ENCODE measurements around the gene TSPAN17. TPM values are rescaled to one million over a fixed set of nuclear protein-coding genes. Genes with fewer than 3 reads are reported as not detected.

TSPAN17 gene
- total RNA-seq, 1 donor from 2014 or later = 33.8 TPM

DNA sequence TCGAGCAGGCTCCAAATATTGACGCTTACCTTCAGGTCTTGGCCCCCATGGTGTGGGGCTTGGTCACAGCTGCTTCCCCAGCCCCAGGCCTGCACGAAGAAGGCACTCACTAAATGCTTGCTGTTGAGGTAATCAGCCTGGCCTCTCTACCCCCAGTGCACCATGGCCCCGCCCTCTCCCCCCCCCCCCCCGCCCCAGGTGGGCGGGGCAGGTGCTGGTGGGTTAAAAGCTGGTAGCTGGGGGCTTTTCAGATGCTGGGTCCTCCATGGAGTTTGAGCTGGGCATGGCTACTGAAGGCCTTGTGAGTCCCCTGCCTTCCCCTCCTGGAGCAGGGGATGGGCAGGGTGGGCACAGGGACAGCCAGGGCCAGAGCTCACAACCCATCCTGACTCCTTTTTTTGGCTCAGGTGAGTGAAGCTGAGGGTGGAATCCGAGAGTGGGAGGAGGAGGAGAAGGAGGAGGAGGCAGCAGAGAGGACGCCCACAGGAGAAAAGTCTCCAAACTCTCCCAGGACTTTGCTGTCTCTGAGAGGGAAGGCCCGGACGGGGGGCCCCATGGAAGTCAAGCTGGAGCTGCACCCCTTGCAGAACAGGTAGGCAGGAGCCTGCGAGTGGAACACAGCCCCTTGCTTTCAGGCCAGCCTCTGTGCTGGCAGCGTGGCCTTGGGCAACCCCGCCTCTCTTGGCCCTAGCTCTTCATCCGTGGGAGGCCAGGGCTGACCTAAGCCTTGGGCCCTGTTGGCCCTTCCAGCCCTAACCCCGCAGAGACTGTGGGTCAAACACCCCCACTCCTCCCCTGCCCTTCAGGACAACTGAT, 4.4 kb upstream of the TSPAN17 start:
- no peak for DNase-seq (ENCODE audit: low spot score)

DNA sequence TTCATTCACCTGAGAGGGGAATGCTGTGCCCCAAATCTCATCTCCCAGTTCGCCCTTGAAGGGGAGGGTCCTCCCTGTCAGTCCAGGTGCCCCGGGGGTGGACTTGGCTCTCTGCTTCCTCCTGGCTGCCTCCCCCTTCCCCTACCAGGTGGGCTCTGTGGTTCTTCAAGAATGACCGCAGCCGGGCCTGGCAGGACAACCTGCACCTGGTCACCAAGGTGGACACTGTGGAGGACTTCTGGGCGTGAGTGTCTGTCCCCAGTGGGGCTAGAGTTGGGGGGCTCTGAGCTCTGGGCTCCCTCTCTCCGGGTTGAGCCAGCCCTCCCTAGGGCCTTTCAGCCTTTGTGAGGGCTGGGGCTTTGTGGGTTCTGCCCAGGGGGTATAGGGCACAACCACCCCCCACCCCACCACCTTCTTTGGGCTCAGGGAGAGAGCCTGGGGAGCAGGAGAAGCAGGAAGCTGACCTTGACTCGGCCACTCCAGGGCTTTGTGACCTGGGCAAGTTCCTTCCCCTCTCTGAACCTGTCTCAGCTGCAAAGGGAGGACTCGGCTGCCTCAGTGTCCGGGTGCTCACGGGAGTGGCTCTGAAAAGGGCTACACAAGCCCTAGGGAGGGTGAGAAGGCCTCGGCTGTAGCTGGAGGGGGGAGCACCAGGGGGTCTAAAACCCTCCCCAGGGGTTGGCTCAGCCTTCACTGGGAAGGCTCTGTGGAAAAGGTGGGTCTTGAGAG, 3.6 kb upstream of the TSPAN17 start:
- DNase-seq (ENCODE audit: low spot score) = no peak

DNA sequence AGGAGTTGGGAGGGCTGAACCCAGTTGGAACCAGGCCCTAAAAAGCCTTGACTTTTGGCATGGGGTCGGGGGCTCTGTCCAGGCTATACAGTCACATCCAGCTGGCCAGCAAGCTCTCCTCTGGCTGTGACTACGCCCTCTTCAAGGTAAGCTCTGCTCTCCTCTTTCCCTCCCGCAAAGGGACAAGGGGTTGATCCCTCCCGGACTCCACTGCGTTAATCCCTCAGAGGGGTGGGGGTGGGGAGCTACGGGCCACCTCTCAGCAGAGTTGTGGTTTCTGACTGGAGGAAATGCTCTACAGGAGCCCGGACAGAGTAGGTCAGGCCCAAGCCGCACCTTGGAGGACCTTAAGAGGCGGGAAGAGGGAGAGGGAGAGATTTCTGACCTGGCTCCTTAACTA, 3.0 kb upstream of the TSPAN17 start:
- no peak for DNase-seq (ENCODE audit: low spot score)

DNA sequence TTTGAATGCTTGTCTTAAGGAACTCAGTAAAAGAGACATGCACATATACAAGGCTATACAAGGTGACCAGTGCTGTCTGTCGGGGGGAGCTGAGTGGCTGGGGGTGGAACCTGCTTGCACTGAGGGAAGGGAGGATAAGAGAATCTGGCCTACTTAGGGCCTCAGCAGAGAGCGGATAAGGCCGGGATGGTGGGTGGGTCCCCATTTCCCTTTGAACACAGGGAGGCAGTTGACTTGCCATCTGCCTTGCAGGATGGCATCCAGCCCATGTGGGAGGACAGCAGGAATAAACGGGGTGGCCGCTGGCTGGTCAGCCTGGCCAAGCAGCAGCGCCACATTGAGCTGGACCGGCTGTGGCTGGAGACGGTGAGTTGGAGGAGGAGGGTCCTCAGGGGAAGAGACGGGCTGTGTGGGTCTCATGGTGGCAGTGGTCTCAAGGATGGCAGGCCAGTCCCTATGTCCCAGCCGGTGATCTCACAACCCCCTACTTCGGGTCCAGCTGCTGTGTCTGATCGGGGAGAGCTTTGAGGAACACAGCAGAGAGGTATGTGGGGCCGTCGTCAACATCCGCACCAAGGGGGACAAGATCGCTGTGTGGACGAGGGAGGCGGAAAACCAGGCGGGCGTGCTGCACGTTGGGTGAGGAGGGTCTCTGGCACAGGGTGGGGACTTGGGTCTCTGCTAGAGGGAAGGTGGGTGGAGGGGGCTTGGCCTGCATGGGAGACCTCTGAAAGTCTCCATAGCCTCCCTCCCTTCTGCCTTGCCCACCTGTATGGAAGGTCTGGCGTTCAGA, 2.2 kb upstream of the TSPAN17 start:
- DNase-seq (ENCODE audit: low spot score) = no peak

DNA sequence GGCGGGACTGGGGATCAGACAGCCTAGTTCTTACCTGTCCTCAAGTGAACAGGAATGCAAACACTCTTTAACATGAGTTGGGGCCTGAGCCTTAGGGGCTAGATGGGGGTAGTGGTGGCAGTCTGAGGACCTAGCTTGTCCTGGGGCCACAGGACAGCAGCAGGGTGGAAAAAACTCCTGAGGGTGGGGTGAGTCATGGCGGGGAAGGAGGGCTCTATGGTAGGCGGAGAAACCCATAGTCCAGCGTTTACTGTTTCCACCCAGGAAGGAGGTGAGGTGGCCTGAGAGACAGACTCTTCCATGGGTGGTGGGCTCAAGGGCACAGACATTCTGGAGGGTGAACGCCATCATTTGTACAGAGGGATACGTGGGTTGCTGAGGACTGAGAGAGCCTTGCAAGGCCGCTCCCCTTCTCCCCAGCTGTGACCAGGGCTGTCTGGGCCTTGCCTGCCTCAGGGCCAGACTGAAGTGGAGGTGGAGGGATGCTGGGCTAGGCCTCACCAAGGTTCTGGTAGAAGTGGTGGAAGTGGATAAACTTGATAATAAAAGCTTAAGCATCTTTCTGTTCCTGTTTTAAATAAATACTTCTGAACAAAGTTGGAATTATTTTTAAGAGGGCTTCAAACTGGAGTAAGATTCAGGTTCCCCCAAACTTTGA, 1.1 kb upstream of the TSPAN17 start:
- no peak for DNase-seq (ENCODE audit: low spot score)

DNA sequence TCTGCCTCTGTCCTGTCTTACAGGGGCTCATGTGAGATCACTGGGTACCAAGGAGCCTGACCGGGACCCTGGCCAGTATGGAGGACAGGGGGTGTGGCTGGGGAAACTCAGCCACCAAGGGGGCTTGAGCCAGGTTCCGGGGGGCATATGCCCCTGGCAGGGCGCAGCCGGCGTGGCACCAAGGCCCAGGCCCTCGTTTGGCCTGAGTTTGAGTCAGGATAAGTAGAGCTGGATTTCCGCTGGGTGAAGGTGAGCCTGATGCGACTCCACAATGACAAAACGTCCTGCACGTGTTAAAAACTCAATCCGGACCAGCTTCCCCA, 616 bp upstream of the TSPAN17 start:
- DNase-seq (ENCODE audit: low spot score) = no peak

DNA sequence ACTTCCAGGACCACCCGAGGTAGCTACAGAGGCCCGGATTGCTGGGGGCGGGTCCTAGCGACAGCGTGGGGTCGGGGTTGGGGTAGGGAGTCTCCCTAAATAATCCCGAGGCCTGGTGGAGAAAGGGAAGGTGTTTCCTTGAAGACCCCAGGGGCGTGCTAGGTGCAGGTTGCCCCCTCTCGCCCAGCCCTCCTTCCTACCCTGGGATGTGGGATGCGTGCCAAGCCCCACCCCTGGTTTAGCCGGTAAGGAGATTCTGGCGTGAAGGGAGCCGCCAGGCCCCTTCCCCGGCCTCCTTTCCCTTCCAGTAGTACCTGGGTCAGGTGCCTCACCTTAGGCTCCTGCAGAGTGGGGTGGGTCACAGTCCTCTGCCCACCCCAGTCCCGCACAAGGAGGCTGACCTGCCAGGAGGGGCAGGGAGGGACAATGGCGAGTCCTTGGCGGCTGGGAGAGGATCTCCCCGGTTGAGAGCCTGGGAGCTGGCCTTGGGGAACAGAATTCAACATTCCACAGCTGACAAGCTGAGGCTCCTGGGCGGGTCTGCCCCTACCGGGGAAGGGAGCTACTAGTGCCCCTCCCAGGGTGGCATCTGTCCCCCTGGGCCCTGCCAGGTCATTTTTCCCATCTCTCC, 674 bp downstream of the TSPAN17 start:
- peak; percentile 67 for DNase-seq (ENCODE audit: low spot score)

DNA sequence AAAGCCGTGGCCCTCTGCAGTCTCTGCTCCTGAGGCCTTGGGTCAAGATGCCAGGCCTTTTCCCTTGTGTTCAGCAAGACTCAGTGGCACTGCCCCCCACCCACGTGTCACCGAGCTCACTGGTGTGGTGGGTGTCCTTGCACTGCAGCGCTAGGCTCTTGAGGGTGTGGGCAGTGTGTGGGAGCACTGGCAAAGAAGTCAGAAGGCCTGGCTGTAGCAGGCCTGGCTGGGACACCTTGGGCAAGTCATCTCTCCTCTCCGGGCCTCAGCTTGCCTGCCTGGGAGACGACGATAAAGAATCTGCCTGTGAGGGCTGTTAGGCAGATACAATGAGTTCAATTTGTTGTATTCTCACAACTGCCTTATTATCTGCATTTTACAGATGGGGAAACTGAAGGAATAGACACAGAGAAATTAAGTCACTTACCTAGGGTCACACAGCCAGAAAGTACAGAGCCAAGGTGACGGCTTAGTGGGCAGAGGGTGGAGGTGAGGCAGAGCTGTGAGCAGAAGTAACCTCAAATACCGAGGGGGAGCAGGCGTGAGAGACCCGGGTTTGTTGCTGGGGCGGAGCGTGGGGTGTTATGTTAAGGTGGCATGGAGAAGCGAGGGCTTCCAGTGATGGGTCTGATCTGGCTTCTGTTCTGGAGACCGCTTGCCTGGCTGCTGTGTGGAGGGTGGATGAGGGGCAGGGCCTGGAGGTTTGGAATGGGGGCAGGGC, 1.4 kb downstream of the TSPAN17 start:
- no peak for DNase-seq (ENCODE audit: low spot score)

DNA sequence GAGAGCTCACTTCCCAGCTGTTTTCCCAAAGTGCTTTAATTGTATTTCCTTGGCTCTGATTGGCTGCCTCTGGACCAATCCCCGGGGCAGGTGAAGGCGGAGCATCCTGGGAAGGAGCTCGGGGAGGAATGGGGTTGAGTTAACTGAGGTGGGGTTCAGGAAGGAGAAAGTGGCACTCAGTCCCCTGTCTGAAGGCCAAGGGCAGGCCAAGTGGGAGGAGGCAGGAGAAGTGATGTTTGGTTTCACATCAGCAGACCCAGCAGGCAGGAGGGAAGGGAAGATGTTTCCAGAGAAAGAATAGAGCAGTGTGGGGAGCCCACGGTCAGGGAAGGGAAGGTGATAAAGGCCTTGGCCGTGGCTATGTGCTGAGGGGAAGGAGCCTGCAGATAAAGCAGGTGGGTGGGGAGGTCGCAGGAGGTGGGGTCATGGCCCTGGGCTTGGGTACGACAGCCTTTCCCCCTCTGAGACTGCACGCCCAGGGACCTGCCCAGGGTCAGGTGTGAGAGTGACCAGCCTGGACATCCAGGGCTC, 3.1 kb downstream of the TSPAN17 start:
- no peak for DNase-seq (ENCODE audit: low spot score)

DNA sequence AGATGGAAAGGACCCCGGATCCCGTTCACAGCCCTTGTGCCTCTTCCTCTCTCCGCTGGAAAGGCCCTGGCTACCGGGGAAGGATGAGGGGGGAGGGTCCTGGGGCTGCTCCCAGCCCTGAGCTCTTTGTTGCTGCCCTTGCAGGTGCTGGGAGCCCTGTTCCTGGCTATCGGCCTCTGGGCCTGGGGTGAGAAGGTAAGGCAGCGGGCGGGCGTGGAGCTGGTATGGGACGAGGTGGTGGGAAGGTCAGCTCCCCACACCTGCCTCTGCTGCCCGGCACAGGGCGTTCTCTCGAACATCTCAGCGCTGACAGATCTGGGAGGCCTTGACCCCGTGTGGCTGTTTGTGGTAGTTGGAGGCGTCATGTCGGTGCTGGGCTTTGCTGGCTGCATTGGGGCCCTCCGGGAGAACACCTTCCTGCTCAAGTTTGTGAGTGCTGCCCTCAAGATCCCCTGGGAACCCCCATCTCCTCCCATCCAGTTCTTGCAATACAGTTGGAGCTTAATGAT, 4.2 kb downstream of the TSPAN17 start:
- no peak for DNase-seq (ENCODE audit: low spot score)

DNA sequence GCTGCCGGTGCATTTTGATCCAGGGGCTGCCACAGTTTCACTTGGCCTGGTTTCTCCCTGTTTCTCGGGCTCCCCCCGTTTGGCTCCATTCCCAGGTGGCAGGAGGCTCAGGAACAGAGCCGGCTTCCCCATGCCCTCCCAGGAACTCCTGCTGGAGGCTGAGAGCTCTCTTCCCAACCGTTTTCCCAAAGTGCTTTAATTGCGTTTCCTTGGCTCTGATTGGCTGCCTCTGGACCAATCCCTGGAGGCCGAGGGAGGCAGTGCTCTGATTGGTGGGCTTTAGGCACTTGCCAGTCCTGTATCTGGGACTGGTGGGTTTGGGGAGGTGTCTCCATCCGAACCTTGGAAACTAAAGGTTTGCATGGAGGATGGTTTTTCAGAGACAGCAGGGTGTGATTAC, 4.9 kb downstream of the TSPAN17 start:
- no peak for DNase-seq (ENCODE audit: low spot score)

DNA sequence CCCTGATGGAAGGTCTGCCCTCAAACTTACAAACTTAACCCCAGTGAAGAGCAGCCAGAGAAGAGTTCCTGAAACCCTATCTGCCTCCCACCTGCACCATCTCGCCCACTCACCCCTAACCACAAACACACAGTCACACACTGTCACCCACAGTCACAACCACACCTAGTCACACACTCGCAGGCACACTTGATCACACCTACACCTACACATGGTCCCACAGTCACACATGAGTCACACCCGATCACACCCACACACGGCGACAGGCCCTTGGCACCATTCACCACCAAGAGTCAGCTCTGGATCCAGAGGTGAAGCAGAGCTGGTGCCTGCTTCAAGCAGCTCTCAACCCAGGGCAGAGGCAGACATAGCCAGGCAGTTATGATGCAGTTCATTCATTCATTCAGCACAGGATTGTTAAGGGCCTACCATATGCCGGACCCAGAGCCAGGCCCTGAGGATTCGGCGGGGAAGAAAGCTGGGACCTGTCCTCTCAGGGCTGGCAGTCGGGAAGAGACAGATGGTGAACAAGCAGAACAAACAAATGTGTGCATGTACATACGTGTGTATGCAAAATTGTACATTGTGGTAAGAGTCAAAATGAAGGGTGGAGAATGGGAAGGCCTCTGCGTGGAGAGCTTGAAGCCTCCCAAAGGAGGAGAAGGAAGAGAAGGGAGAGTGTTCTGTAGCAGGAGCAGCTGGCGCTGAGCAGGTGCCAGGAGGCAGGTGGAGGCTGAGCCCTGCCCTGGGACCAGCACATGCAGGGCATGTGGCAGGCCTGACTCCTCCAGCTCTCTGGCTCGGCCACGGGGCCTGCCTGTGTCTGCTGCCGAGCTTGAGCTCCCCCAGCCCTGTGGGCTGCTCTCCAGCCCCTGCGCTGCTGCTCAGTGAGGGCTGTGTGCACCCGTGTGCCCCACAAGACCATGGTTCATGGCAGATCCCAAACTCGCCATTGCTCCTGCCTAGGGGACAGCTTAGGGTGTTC, 6.4 kb downstream of the TSPAN17 start:
- DNase-seq (ENCODE audit: low spot score) = no peak

DNA sequence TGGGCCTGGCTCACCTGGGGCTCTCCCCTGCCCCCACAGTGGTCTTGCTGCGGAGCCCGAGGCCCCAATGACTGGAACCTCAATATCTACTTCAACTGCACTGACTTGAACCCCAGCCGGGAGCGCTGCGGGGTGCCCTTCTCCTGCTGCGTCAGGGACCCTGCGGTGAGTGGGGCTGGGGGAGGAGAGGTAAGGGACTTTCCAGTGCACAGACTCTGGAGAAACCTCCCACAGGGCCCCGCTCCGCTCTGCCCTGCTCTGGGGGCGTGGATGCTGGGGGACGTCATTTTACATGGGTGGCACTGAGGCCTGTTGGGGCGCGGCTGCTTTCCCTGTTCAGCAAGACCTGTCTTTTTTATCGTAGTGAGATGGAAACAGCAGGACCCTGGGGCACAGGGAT, 7.6 kb downstream of the TSPAN17 start:
- DNase-seq (ENCODE audit: low spot score) = no peak

DNA sequence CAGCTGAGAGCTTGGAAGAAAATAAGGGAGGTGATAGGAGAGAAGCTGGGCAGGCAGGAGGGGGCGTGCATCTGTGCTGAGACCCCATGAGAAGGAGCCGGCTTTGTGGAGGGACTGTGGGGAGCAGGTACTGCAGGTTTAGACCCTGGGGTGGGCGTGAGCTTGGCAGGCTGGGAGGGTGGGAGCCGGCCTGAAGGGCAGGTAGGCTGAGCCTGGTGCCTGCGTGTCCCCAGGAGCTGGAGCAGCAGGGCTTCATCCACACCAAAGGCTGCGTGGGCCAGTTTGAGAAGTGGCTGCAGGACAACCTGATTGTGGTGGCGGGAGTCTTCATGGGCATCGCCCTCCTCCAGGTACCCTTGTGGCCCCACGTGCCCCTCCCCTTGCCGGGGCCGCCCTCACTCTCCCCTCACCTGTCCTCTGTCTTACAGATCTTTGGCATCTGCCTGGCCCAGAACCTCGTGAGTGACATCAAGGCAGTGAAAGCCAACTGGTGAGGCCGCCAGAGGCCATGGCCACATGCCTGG, 9.2 kb downstream of the TSPAN17 start:
- no peak for DNase-seq (ENCODE audit: low spot score)

DNA sequence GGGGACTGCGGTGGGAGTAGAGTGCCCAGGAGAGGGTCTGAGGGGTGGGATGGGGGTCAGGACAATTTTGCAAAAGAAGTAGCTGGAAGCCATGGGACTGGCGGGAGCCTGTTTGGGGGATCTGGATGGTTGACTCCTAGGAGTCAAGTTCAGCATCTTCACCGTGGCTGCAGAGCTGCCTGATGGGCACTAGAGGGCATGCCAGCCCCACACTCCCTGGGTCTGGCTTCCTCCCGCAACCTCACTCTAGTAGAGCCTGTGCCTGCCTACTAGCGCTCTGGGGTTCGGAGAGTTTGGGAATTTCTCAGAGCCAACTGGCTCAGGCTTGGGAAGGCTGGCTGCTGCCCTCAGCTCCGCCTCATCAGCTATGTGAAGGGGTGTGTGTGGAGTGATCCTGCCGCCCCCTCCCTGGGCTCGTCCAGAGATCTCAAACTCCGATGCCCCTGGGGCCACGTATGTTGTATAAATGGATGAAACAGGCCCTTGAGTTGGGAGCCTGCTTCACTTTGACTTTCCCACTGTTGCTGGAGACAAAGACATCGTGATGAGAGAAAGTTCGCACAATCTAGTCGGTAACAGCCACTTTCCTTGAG, 10.8 kb downstream of the TSPAN17 start:
- peak; percentile 68 for DNase-seq (ENCODE audit: low spot score)

DNA sequence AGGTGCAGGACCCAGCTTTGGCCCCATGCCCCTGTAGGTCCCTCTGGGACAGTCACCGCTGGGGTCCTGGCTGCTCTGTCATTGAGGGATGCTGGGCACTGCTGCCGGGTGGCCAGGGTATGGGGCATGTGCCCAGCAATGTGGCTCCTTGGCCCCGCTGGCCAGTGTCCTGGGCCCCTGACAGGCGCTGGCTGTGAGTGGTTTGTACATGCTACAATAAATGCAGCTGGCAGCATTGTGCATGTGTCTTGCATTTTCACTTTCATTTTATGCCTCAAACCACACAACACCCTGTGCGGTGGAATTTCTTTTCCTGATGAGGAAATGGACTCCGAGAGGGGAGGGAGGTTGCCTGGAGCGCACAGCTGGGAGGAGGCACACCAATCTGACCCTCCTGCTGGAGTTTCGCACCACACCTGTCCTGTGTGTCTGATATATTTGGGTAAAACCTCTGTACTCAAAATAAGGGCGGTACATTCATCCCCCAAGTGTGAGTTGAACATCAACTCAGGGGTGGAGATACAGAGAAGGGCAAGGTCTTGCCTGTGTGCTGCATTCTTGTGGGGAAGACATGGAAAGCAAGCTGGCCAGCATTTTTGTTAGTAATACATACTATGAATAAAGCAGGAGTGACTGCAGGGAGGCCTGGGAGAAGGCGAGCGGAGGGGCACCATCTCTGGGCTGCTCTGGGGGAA, 11.7 kb downstream of the TSPAN17 start:
- DNase-seq (ENCODE audit: low spot score) = peak; percentile 64

DNA sequence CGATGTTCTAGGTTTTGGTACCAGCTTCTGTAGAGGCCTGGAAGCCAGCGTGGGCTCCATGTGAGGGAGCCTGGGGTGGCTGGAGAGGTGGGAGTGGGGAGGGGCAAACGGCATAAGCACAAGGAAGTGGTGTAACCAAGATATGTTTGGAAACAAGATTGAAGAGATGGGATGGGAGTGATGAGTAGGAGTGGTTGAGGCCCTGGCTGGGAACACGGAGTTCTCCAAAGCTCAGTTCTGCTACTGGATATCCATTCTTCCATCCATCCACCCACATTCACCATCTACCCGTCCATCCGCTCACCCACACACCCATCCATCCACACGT, 12.2 kb downstream of the TSPAN17 start:
- no peak for DNase-seq (ENCODE audit: low spot score)

DNA sequence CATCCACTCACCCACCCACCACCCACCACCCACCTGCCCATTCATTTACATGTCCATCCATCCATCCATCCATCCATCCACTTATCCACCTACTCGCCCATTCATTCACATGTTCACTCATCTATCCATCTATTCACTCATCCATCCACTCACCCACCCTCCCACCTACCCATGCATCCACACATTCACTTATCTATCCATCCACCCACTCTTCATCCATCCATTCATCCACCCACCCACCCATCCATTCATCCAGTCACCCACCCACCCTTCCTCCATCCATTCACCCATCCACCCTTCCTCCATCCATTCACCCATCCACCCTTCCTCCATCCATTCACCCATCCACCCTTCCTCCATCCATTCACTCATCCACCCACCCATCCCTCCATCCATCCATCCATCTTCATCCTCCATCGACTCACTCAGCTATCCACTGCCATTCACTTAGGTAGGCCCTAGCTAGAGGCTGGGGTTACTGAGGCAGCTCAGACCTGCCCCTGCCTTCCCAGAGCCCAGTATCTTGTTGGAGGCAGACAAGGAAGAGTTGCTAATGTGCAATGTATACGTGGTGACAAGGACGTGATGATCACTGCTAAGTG, 12.7 kb downstream of the TSPAN17 start:
- DNase-seq (ENCODE audit: low spot score) = no peak

Data from ureter (tissue), 1 donor.